ENCODE measurements around the gene CCDC117.
"Not testable (repeated sequence)": the region's sequence is repeated elsewhere in the genome, so short reads cannot be mapped to it uniquely, and the experiment has no call there.

CCDC117 gene

GRCh38 chr22:28754512-28754911 is 18.0 kb upstream of the CCDC117 start:
- not testable (repeated sequence) for H3K36me3 Mint-ChIP-seq (ENCODE audit: low read depth)

GRCh38 chr22:28759861-28760560 is 12.5 kb upstream of the CCDC117 start:
- Mint-ChIP-seq H3K27ac (no peak overlapping the region), H3K4me1 (ENCODE audit: low read depth) (peaks cover 5% of the 10 kb centered on the region), H3K9me3 (no peaks in the 10 kb centered on the region), H3K4me3 (no peak overlapping the region), H3K27me3 (ENCODE audit: low read depth) (peaks cover 4% of the 10 kb centered on the region), H3K36me3 (ENCODE audit: low read depth) (peaks cover 2% of the 10 kb centered on the region)

More at GRCh38 chr22:28754512-28754911, 18.0 kb upstream of the CCDC117 start:
- H3K27ac Mint-ChIP-seq; H3K4me3 Mint-ChIP-seq; H3K4me1 Mint-ChIP-seq (ENCODE audit: low read depth); H3K27me3 Mint-ChIP-seq (ENCODE audit: low read depth); H3K9me3 Mint-ChIP-seq: not testable (repeated sequence)

GRCh38 chr22:28761449-28761755 is 11.1 kb upstream of the CCDC117 start:
- Mint-ChIP-seq H3K4me1 (ENCODE audit: low read depth) (peaks cover 5% of the 10 kb centered on the region), H3K36me3 (ENCODE audit: low read depth) (peaks cover 2% of the 10 kb centered on the region), H3K27me3 (ENCODE audit: low read depth) (peaks cover 6% of the 10 kb centered on the region), H3K9me3 (no peaks in the 10 kb centered on the region), H3K27ac (no peak overlapping the region), H3K4me3 (no peak overlapping the region)

GRCh38 chr22:28762000-28762399 is 10.5 kb upstream of the CCDC117 start:
- H3K27ac Mint-ChIP-seq; H3K27me3 Mint-ChIP-seq (ENCODE audit: low read depth); H3K36me3 Mint-ChIP-seq (ENCODE audit: low read depth); H3K9me3 Mint-ChIP-seq; H3K4me3 Mint-ChIP-seq; H3K4me1 Mint-ChIP-seq (ENCODE audit: low read depth): not testable (repeated sequence)

GRCh38 chr22:28766628-28767027 is 5.9 kb upstream of the CCDC117 start:
- Mint-ChIP-seq H3K27ac (no peak overlapping the region), H3K4me1 (ENCODE audit: low read depth) (no peaks in the 10 kb centered on the region), H3K9me3 (peaks cover 9% of the 10 kb centered on the region), H3K4me3 (no peak overlapping the region), H3K27me3 (ENCODE audit: low read depth) (peaks cover 12% of the 10 kb centered on the region), H3K36me3 (ENCODE audit: low read depth) (no peaks in the 10 kb centered on the region)

- peaks cover 12% of the 10 kb centered on the region for H3K27me3 Mint-ChIP-seq (ENCODE audit: low read depth)
- no peak overlapping the region for H3K27ac Mint-ChIP-seq
- peaks cover 9% of the 10 kb centered on the region for H3K4me1 Mint-ChIP-seq (ENCODE audit: low read depth)
- peaks cover 9% of the 10 kb centered on the region for H3K9me3 Mint-ChIP-seq
- peaks cover 6% of the 10 kb centered on the region for H3K36me3 Mint-ChIP-seq (ENCODE audit: low read depth)
- no peak overlapping the region for H3K4me3 Mint-ChIP-seq
Measured at GRCh38 chr22:28768701-28769393, 3.6 kb upstream of the CCDC117 start.

- Mint-ChIP-seq H3K4me3 (no peak overlapping the region), H3K9me3 (peaks cover 9% of the 10 kb centered on the region), H3K4me1 (ENCODE audit: low read depth) (peaks cover 11% of the 10 kb centered on the region), H3K36me3 (ENCODE audit: low read depth) (peaks cover 8% of the 10 kb centered on the region), H3K27me3 (ENCODE audit: low read depth) (peaks cover 12% of the 10 kb centered on the region), H3K27ac (no peak overlapping the region)
Measured at GRCh38 chr22:28769394-28770085, 3.0 kb upstream of the CCDC117 start.

- Mint-ChIP-seq H3K36me3 (ENCODE audit: low read depth) (peaks cover 21% of the 10 kb centered on the region), H3K4me3 (no peak overlapping the region), H3K9me3 (peaks cover 9% of the 10 kb centered on the region), H3K27ac (no peak overlapping the region), H3K27me3 (ENCODE audit: low read depth) (peaks cover 6% of the 10 kb centered on the region), H3K4me1 (ENCODE audit: low read depth) (peaks cover 18% of the 10 kb centered on the region)
Measured at GRCh38 chr22:28771195-28771791, 1.2 kb upstream of the CCDC117 start.

GRCh38 chr22:28773461-28773867 is 969 bp downstream of the CCDC117 start:
- peak overlapping the region; percentile 99 for H3K4me3 Mint-ChIP-seq
- H3K9me3 Mint-ChIP-seq = peaks cover 9% of the 10 kb centered on the region
- H3K4me1 Mint-ChIP-seq (ENCODE audit: low read depth) = peaks cover 18% of the 10 kb centered on the region
- H3K36me3 Mint-ChIP-seq (ENCODE audit: low read depth) = peaks cover 25% of the 10 kb centered on the region
- peaks cover 2% of the 10 kb centered on the region for H3K27me3 Mint-ChIP-seq (ENCODE audit: low read depth)
- peak overlapping the region; percentile 99 for H3K27ac Mint-ChIP-seq

- H3K36me3 Mint-ChIP-seq (ENCODE audit: low read depth) = peaks cover 25% of the 10 kb centered on the region
- H3K27ac Mint-ChIP-seq = peak overlapping the region; percentile 57
- peaks cover 18% of the 10 kb centered on the region for H3K4me1 Mint-ChIP-seq (ENCODE audit: low read depth)
- peak overlapping the region; percentile 71 for H3K4me3 Mint-ChIP-seq
- H3K27me3 Mint-ChIP-seq (ENCODE audit: low read depth) = no peaks in the 10 kb centered on the region
- peaks cover 5% of the 10 kb centered on the region for H3K9me3 Mint-ChIP-seq
Measured at GRCh38 chr22:28774378-28774777, 1.9 kb downstream of the CCDC117 start.

- no peaks in the 10 kb centered on the region for H3K9me3 Mint-ChIP-seq
- no peaks in the 10 kb centered on the region for H3K27me3 Mint-ChIP-seq (ENCODE audit: low read depth)
- no peak overlapping the region for H3K4me3 Mint-ChIP-seq
- no peak overlapping the region for H3K27ac Mint-ChIP-seq
- peaks cover 43% of the 10 kb centered on the region for H3K36me3 Mint-ChIP-seq (ENCODE audit: low read depth)
- H3K4me1 Mint-ChIP-seq (ENCODE audit: low read depth) = peaks cover 19% of the 10 kb centered on the region
Measured at GRCh38 chr22:28779833-28780232, 7.3 kb downstream of the CCDC117 start.

GRCh38 chr22:28780296-28780695 is 7.8 kb downstream of the CCDC117 start:
- peaks cover 18% of the 10 kb centered on the region for H3K4me1 Mint-ChIP-seq (ENCODE audit: low read depth)
- no peaks in the 10 kb centered on the region for H3K27me3 Mint-ChIP-seq (ENCODE audit: low read depth)
- no peaks in the 10 kb centered on the region for H3K9me3 Mint-ChIP-seq
- no peak overlapping the region for H3K27ac Mint-ChIP-seq
- no peak overlapping the region for H3K4me3 Mint-ChIP-seq
- peaks cover 45% of the 10 kb centered on the region for H3K36me3 Mint-ChIP-seq (ENCODE audit: low read depth)

- Mint-ChIP-seq H3K4me3 (no peak overlapping the region), H3K36me3 (ENCODE audit: low read depth) (peaks cover 55% of the 10 kb centered on the region), H3K27me3 (ENCODE audit: low read depth) (no peaks in the 10 kb centered on the region), H3K27ac (no peak overlapping the region), H3K9me3 (no peaks in the 10 kb centered on the region), H3K4me1 (ENCODE audit: low read depth) (peaks cover 17% of the 10 kb centered on the region)
Measured at GRCh38 chr22:28783786-28784671, 11.5 kb downstream of the CCDC117 start.

GRCh38 chr22:28788601-28789000 is 16.1 kb downstream of the CCDC117 start:
- Mint-ChIP-seq H3K27me3 (ENCODE audit: low read depth) (no peaks in the 10 kb centered on the region), H3K36me3 (ENCODE audit: low read depth) (peaks cover 48% of the 10 kb centered on the region), H3K4me1 (ENCODE audit: low read depth) (peaks cover 23% of the 10 kb centered on the region), H3K4me3 (no peak overlapping the region), H3K9me3 (no peaks in the 10 kb centered on the region), H3K27ac (no peak overlapping the region)

Measured in T-helper 1 cell treated with Interleukin-12 subunit alpha and Interleukin-12 subunit beta and Interleukin-4 antibody, amounts not matched to agents 30 μg/mL and 1 μg/mL, for 36 hours (primary cell).